ENCODE results near the gene IL17RD.

- TF ChIP-seq CTCF (IDR thresholded peaks at IDR 0.05) (no peak), POLR2AphosphoS5 (IDR thresholded peaks at IDR 0.05; ENCODE audit: low read depth, low read length) (no peak), SIN3A (IDR thresholded peaks at IDR 0.05; ENCODE audit: borderline replicate concordance, insufficient read depth, low read depth, low read length) (no peak), REST (IDR thresholded peaks at IDR 0.05; ENCODE audit: insufficient read depth in 1 of 2, low read depth in 2 of 2, low read length in 1 of 2) (no peak), TCF7L2 (IDR thresholded peaks at IDR 0.05; ENCODE audit: low read depth, low read length) (no peak)
Observed at GRCh38 chr3:57173687-57174086, 8.5 kb upstream of the IL17RD start.

Data from Panc1 (cell line).